Gastrocnemius medialis (tissue), 4 donors: Measurements from ENCODE around the gene NCOA6.

Experiments
- POLR2A ChIP-seq, 2 donors: fragments of 450-650 bp; IDR thresholded peaks; one replicate each; pipeline ENCODE4 v1.6.1; 2017; ENCODE audit warnings: antibody characterized with exemption in 2 of 2, mild to moderate bottlenecking in 2 of 2, moderate library complexity in 2 of 2
- TF ChIP-seq, protein P1 (sequence below), 5 experiments: fragments of 450-650 bp in 3 of 5; fragments of 200-600 bp in 2 of 5; sonication (generic) in 2 of 5; IDR thresholded peaks in 4 of 5; conservative IDR thresholded peaks in 1 of 5; 1 replicate in 4 of 5; 2 replicates in 1 of 5; pipeline ENCODE4 v1.5.1; 2016 to 2019; ENCODE audit warnings: antibody characterized with exemption in 5 of 5, mild to moderate bottlenecking in 3 of 5, moderate library complexity in 3 of 5

DNA sequence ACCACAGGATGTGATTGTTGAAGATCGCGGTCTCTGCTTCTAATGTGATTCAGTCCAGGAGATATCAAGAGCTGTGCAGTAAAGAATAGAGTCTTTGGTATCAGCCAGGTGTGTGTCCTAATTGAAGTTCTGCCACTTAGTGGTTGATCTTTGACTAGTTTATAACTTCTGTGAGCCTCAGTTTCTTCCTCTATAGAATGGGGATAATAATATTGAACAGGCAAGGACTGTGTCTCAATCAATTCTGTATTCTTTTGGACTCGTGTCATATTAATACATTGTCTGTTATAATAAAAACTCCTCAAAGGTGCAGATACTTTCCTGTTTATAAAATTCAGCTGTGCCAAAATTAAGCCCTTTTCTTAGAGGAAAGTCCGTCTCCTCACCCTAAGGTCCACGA lies 23.1 kb upstream of the NCOA6 start:
- TF ChIP-seq, protein P1, sequence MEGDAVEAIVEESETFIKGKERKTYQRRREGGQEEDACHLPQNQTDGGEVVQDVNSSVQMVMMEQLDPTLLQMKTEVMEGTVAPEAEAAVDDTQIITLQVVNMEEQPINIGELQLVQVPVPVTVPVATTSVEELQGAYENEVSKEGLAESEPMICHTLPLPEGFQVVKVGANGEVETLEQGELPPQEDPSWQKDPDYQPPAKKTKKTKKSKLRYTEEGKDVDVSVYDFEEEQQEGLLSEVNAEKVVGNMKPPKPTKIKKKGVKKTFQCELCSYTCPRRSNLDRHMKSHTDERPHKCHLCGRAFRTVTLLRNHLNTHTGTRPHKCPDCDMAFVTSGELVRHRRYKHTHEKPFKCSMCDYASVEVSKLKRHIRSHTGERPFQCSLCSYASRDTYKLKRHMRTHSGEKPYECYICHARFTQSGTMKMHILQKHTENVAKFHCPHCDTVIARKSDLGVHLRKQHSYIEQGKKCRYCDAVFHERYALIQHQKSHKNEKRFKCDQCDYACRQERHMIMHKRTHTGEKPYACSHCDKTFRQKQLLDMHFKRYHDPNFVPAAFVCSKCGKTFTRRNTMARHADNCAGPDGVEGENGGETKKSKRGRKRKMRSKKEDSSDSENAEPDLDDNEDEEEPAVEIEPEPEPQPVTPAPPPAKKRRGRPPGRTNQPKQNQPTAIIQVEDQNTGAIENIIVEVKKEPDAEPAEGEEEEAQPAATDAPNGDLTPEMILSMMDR (IDR thresholded peaks at IDR 0.05 in 4 of 5, conservative IDR thresholded peaks at IDR 0.05 in 1 of 5): no peak
- TF ChIP-seq POLR2A (IDR thresholded peaks at IDR 0.05): no peak
